ENCODE results near the gene ATP5F1D. TPM values are rescaled to one million over a fixed set of nuclear protein-coding genes. Genes with fewer than 3 reads are reported as not detected.

ATP5F1D gene
- total RNA-seq, 1 donor from 2014 or later = 116 TPM

DNA sequence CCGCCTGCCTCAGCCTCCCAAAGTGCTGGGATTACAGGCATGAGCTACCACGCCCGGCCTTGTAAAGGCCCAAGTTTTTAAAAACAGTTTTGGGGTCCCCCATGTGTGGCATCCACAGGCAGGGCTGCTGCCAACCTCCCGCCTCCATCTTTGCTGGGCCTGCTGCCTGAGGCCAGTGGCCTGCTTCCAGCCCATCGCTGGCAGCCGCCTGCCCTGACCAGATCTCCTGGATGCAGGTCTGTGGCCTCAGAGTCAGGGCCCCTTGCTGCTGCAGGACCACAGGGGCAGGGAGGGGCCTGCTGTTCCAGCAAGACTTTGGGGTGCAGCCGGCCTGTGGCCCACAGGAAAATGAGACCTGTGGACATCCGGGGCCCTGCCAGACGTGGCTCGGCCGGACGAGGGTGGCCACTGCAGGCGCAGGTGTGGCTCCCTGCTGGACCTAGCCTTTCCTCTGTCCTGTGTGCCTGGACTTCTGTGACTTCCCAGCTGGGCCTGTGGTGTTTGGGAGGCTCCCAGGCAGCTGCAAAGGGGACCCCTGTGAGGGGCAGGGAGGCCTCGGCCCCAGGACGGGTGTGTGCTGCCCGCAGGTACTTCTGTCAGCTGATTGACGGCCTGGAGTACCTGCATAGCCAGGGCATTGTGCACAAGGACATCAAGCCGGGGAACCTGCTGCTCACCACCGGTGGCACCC lies 21.6 kb upstream of the ATP5F1D start:
- TF ChIP-seq, protein P1, sequence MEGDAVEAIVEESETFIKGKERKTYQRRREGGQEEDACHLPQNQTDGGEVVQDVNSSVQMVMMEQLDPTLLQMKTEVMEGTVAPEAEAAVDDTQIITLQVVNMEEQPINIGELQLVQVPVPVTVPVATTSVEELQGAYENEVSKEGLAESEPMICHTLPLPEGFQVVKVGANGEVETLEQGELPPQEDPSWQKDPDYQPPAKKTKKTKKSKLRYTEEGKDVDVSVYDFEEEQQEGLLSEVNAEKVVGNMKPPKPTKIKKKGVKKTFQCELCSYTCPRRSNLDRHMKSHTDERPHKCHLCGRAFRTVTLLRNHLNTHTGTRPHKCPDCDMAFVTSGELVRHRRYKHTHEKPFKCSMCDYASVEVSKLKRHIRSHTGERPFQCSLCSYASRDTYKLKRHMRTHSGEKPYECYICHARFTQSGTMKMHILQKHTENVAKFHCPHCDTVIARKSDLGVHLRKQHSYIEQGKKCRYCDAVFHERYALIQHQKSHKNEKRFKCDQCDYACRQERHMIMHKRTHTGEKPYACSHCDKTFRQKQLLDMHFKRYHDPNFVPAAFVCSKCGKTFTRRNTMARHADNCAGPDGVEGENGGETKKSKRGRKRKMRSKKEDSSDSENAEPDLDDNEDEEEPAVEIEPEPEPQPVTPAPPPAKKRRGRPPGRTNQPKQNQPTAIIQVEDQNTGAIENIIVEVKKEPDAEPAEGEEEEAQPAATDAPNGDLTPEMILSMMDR (IDR thresholded peaks at IDR 0.05) = no peak
- no peaks in the 10 kb centered on the region for H3K9me3 ChIP-seq
- intact Hi-C loops (cut with DNase I) = no loop called here
- H3K4me1 ChIP-seq = peaks cover 25% of the 10 kb centered on the region
- no peak overlapping the region for H3K27ac ChIP-seq
- no peak overlapping the region for H3K4me3 ChIP-seq
- H3K36me3 ChIP-seq = peaks cover 52% of the 10 kb centered on the region
- DNase-seq (no peak), ATAC-seq (no peak)
- no peaks in the 10 kb centered on the region for H3K27me3 ChIP-seq (ENCODE audit: low read depth)

DNA sequence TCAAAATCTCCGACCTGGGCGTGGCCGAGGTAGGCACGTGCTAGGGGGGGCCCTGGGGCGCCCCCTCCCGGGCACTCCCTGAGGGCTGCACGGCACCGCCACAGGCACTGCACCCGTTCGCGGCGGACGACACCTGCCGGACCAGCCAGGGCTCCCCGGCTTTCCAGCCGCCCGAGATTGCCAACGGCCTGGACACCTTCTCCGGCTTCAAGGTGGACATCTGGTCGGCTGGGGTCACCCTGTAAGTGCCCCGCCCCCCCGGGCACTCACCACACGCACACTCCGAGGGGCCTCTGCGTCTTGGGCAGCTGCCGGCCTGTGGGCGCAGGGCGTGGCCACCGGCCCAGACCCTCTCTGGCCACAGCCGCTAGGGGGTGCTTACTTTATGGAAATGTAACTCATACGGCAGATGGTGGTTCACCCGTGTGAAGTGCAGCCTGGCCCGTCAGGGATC lies 21.0 kb upstream of the ATP5F1D start:
- TF ChIP-seq, protein P1 (IDR thresholded peaks at IDR 0.05) = no peak
- ATAC-seq (no peak), DNase-seq (no peak)
- Histone ChIP-seq H3K27me3 (ENCODE audit: low read depth) (no peaks in the 10 kb centered on the region), H3K27ac (no peak overlapping the region), H3K9me3 (no peaks in the 10 kb centered on the region), H3K36me3 (peaks cover 58% of the 10 kb centered on the region), H3K4me3 (no peak overlapping the region), H3K4me1 (peaks cover 20% of the 10 kb centered on the region)
- intact Hi-C loops (cut with DNase I) = no loop called here

DNA sequence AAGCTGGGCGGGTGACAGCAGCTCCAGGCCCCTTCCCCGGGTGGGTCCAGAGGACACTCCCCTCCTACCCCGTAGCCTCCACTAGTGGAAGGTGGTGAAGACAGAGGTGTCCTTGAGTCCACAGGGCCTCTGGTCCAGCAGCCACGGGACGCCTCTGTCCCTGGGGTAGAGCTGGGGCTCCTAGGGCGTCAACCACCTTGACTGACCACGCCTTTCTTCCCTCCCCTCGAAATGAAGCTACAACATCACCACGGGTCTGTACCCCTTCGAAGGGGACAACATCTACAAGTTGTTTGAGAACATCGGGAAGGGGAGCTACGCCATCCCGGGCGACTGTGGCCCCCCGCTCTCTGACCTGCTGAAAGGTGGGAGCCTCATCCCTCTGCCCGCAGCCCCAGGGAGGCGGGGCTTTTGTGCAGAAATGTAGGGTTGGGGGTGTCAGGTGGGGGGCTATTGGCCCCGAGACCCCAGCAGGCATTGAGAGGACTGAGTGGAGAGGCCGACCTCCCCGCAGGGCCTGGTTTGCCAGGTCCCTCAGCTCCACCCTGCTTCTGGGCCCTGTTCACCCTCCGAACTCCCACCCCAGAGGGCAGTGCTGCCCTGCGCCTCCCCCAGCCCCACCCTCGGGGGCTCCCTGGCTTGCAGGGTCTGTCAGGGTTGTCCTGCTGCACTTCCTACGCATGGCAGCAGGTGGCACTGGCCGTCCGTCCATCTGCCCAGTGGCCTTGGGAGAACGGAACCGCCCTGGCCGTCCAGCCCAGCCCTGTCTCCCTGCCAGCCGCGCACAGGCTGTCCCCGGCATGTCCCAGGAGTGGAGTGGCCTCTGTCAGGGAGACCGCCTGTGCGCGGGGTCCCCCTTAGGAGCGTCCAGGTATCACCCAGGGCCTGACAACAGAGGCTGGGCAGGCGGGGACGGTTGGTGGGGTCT lies 20.3 kb upstream of the ATP5F1D start:
- Histone ChIP-seq H3K4me1 (peaks cover 12% of the 10 kb centered on the region), H3K9me3 (no peaks in the 10 kb centered on the region), H3K36me3 (peaks cover 65% of the 10 kb centered on the region), H3K27me3 (ENCODE audit: low read depth) (no peaks in the 10 kb centered on the region), H3K27ac (no peak overlapping the region), H3K4me3 (no peak overlapping the region)
- TF ChIP-seq, protein P1 (IDR thresholded peaks at IDR 0.05) = peak; percentile 57
- intact Hi-C loops (cut with DNase I) = no loop called here
- peak; percentile 26 to 38 for ATAC-seq
- no peak for DNase-seq

DNA sequence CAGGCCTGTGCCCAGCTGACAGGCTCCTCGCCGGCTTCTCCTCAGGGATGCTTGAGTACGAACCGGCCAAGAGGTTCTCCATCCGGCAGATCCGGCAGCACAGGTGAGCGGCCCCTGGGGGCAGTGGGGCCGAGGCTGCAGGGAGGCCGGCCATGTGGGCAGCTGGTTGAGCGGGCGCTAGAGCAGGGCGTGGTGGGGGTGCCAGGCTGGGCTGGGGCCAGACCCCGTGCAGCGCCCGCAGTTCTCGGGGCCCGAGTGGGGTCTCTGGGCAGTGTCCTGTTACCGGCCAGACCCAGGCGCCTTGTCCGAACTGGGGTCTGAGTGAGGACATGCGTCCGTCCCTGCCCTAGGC lies 19.7 kb upstream of the ATP5F1D start:
- no peaks in the 10 kb centered on the region for H3K27me3 ChIP-seq (ENCODE audit: low read depth)
- no peak for DNase-seq
- ATAC-seq = no peak
- intact Hi-C loops (cut with DNase I) = no loop called here
- H3K27ac ChIP-seq = no peak overlapping the region
- H3K4me3 ChIP-seq = no peak overlapping the region
- H3K4me1 ChIP-seq = peaks cover 11% of the 10 kb centered on the region
- TF ChIP-seq, protein P1 (IDR thresholded peaks at IDR 0.05) = no peak
- peaks cover 72% of the 10 kb centered on the region for H3K36me3 ChIP-seq
- no peaks in the 10 kb centered on the region for H3K9me3 ChIP-seq

DNA sequence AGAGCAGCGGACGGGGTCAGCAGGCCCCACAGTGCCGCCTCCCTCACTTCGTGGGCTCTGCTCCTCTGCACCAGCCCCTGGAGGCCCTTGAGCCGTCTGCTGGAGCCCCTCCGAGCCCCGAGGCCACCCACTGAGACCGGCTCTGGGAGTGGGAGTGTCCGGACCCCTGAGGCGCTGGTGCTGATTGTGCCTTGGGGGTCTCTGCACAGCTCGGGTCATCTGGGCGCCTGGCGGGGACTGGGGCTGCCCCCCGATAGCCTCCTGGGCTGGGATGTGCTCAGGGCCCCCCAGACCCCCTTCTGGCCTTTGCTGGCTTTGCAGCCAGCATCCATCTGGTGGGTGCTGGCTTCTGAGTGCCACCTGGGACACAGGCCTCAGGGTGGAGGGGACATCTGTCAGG lies 19.2 kb upstream of the ATP5F1D start:
- DNase-seq = no peak
- H3K27me3 ChIP-seq (ENCODE audit: low read depth) = no peaks in the 10 kb centered on the region
- peaks cover 6% of the 10 kb centered on the region for H3K4me1 ChIP-seq
- no peak overlapping the region for H3K4me3 ChIP-seq
- TF ChIP-seq, protein P1 (IDR thresholded peaks at IDR 0.05) = no peak
- no peak overlapping the region for H3K27ac ChIP-seq
- no peak for ATAC-seq
- H3K9me3 ChIP-seq = no peaks in the 10 kb centered on the region
- intact Hi-C loops (cut with DNase I) = no loop called here
- peaks cover 77% of the 10 kb centered on the region for H3K36me3 ChIP-seq

Measured in lower lobe of right lung (tissue), 2 donors.